Measurements from ENCODE around the gene UBE2H.
"Not testable (repeated sequence)": the region's sequence is repeated elsewhere in the genome, so short reads cannot be mapped to it uniquely, and the experiment has no call there.

The UBE2H gene

GRCh38 chr7:129841465-129841864 lies 111.3 kb downstream of the UBE2H start:
- no peak for DNase-seq

GRCh38 chr7:129840757-129841156 lies 112.0 kb downstream of the UBE2H start:
- no peak for DNase-seq

GRCh38 chr7:129836983-129837382 lies 115.8 kb downstream of the UBE2H start:
- no peak for DNase-seq

- DNase-seq, result no peak
Observed at GRCh38 chr7:129835569-129835968, 117.2 kb downstream of the UBE2H start.

GRCh38 chr7:129833353-129833752 lies 119.4 kb downstream of the UBE2H start:
- DNase-seq, result not testable (repeated sequence)

- no peak for DNase-seq
Observed at GRCh38 chr7:129832701-129833227, 120.0 kb downstream of the UBE2H start.

GRCh38 chr7:129832282-129832681 lies 120.5 kb downstream of the UBE2H start:
- no peak for DNase-seq

GRCh38 chr7:129831424-129832058 lies 121.2 kb downstream of the UBE2H start:
- no peak for DNase-seq

- DNase-seq, result no peak
Observed at GRCh38 chr7:129830949-129831348, 121.8 kb downstream of the UBE2H start.

GRCh38 chr7:129829737-129830631 lies 122.8 kb downstream of the UBE2H start:
- DNase-seq, result peak; percentile 87

GRCh38 chr7:129828989-129829736 lies 123.6 kb downstream of the UBE2H start:
- DNase-seq, result no peak

- DNase-seq, result no peak
Observed at GRCh38 chr7:129828078-129828762, 124.5 kb downstream of the UBE2H start.

GRCh38 chr7:129827467-129827990 lies 125.2 kb downstream of the UBE2H start:
- DNase-seq, result no peak

GRCh38 chr7:129826895-129827294 lies 125.9 kb downstream of the UBE2H start:
- DNase-seq, result not testable (repeated sequence)

GRCh38 chr7:129825209-129825970 lies 127.4 kb downstream of the UBE2H start:
- DNase-seq, result peak; percentile 92

GRCh38 chr7:129824291-129825208 lies 128.2 kb downstream of the UBE2H start:
- DNase-seq, result peak; percentile 91

- not testable (repeated sequence) for DNase-seq
Observed at GRCh38 chr7:129823143-129823542, 129.6 kb downstream of the UBE2H start.

GRCh38 chr7:129821476-129821875 lies 131.3 kb downstream of the UBE2H start:
- no peak for DNase-seq

- DNase-seq, result no peak
Observed at GRCh38 chr7:129816742-129817141, 136.0 kb downstream of the UBE2H start.

- no peak for DNase-seq
Observed at GRCh38 chr7:129807863-129808262, 144.9 kb downstream of the UBE2H start.
